ENCODE measurements around the gene SLC25A51.
"Not testable (repeated sequence)": the region's sequence is repeated elsewhere in the genome, so short reads cannot be mapped to it uniquely, and the experiment has no call there.

Gene SLC25A51

GRCh38 chr9:37904445-37905130, 661 bp upstream of the SLC25A51 start:
- peak; percentile 46 for DNase-seq (ENCODE audit: low read depth, low spot score)

GRCh38 chr9:37902796-37903646, 906 bp downstream of the SLC25A51 start:
- DNase-seq (ENCODE audit: low read depth, low spot score) = no peak

GRCh38 chr9:37902131-37902530, 1.8 kb downstream of the SLC25A51 start:
- DNase-seq (ENCODE audit: low read depth, low spot score) = no peak

- DNase-seq (ENCODE audit: low read depth, low spot score) = no peak
These were observed 4.9 kb downstream of the SLC25A51 start for GRCh38 chr9:37899041-37899440.

DNA sequence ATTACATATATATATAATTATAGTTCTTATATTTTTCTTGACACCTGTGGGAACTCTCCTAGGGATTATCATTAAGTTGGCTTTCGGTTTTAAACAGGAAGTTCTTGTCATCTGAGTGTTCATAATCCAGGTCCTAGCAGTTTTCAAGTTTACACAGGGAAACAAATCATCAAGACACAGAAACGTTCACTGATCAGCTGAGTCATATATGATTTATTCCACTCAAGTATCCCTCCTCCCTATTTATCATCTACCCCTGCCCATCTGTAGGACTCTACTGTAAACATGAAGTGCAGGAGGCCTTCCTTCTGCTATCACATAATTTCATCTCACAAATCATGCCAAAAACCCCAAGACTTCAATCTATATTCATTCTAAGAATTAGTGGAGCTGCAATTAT, 6.3 kb downstream of the SLC25A51 start:
- DNase-seq (ENCODE audit: low read depth, low spot score) = no peak

DNA sequence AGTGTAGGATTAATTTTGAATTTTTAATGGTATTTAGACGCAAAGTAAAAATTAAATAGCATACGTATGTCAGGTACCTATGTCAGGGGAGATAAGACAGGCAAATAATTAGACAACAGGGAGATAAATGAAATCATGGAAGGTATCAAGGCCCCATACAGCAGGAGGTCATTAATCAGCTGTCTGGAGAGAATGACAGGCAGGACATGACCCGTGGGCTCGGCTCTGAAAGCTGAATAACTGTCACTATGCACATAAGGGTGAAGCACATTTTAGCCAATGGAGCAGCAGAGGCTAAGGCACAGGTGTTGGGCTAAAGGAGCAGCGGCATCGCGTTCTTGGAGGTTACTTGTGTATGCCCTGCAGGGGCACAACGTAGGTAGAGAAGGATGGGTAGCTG, 11.9 kb downstream of the SLC25A51 start:
- no peak for DNase-seq (ENCODE audit: low read depth, low spot score)

- not testable (repeated sequence) for DNase-seq (ENCODE audit: low read depth, low spot score)
These were observed 12.9 kb downstream of the SLC25A51 start for GRCh38 chr9:37891042-37891441.

- DNase-seq (ENCODE audit: low read depth, low spot score) = no peak
These were observed 14.4 kb downstream of the SLC25A51 start for GRCh38 chr9:37889536-37889935.

DNA sequence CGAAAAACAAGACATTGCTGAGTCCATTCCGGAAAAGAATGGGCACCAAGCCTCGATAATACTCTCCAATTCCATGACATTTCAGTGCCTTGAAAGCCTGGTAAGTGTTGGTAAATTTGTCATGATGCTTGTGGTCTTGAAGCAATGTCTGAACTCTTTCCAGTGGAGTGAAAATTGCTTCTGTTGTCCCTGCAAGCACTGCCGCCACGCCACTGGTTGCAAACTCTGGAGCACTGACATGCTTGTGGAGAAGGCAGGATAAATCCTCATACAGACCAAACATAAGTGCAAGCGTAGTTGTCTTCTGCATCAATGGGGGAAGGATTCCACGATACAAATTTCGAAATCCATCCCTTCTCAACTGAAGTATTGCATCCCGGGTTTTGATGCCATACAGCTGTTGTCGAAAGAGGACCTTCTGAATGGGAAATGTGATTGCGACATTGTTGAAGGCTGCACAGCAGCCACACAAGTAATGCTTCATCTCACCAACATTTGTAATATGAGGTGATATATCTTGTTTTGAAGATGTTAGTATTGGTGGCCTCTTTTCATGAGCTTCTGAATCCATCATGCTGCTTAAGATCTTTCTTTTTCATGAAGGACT, 15.8 kb downstream of the SLC25A51 start:
- not testable (repeated sequence) for DNase-seq (ENCODE audit: low read depth, low spot score)

DNA sequence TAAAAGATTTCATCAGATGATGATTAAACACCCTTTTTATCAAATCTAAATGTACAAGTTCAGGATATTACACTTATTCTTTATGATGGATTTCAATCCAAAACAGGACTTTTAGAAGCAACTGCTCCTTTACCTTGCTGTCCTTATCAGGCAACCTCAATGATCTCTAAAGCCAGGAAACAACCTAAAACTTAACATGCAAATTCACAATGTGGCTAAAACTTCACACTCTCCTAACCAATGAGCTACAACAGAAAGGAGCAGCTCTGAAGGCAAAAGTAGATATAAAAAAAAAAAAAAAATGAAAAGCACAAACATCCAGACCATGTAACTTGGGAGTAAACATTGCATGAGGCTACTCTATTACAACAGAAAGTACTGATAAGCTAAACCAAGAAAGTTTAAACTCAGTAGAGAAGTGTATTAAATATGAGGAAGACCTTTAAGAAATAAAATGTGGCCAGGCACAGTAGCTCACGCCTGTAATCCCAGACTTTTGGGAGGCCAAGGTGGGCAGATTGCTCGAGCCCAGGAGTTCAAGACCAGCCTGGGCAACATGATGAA, 22.9 kb downstream of the SLC25A51 start:
- DNase-seq (ENCODE audit: low read depth, low spot score) = no peak

DNA sequence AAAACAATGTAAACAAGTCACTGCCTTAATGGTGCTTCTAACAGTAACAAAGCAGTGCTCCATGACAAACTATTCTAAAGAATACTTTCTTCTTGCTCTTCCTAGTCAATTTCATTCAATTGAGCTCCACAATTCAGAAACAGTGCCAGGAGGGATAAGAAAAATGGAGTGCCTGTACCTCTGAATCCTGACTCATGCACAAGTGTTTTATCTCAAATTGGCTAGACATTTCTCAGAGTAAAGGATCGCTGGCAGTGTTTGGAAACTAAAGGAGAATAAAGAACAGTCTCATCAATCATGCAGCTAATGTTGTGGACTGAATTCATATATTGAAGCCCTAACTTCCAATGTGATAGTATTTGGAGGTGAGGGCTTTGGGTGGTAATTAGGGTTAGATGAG, 27.6 kb downstream of the SLC25A51 start:
- no peak for DNase-seq (ENCODE audit: low read depth, low spot score)

- no peak for DNase-seq (ENCODE audit: low read depth, low spot score)
These were observed 30.0 kb downstream of the SLC25A51 start for GRCh38 chr9:37873955-37874354.

DNA sequence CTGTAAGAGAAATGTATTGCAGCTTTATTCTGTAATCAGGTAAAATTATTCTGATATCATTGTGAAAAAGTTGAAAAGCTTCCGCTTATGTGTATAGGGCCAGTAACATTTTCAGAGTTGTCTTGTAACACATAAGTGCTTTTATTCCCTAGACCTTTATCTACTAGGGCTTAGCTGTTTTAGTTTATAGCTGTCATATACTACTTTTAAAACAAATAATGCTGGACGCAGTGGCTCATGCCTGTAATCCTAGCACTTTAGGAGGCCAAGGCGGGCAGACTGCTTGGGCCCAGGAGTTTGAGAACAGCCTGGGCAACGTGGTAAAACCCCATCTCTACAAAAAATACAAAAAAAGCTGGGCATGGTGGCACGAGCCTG, 33.1 kb downstream of the SLC25A51 start:
- no peak for DNase-seq (ENCODE audit: low read depth, low spot score)

DNA sequence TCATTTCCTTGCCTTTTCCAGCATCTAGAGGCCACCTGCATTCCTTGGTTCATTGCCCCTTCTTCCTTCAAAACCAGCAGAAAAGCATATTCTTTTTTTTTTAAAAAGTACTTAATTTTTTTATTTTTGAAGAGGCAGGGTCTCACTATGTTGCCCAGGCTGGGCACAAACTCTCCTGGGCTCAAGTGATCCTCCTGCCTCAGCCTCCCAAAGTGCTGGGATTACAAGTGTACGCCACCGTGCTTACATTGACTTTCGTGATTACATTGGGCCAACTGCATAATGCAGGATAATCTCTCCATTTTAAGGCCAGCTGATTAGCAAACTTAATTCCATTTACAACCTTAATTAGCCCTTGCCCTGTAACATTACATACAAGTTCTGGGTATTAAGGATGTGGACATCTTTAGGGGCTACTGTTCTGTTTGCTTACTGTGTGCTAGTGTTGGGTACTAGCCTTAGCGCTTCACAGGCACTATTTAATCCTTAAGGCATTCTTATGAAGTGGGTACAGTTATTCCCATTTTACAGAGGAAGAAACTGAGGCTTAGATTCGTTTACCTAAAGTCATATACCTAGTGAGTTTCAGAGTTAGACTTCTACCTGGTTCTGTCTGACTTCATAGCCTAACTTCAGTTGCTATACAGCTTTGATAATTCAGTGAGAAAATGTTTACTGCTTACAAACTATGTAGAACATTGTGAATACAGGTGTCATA, 33.7 kb downstream of the SLC25A51 start:
- no peak for DNase-seq (ENCODE audit: low read depth, low spot score)

GRCh38 chr9:37862530-37862929, 41.4 kb downstream of the SLC25A51 start:
- no peak for DNase-seq (ENCODE audit: low read depth, low spot score)

DNA sequence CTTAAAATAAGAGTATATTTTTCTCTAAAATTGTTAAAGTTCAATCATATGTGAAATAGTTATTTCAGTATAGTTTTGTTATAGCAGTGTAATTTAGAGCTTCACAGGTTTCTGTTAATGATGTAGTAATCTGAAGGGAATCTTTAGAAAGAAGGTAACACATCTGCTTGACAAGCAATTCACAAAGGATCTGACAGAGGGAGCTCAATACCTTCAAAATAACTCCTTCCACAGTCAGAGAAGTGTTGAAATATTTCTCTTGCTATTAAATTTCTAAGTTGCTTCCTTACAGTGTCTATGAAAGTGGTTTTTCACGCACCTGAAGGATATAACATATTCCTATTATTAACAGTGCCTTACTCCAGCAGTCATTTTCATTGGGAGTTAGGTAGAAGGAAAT, 44.9 kb downstream of the SLC25A51 start:
- DNase-seq (ENCODE audit: low read depth, low spot score) = no peak

DNA sequence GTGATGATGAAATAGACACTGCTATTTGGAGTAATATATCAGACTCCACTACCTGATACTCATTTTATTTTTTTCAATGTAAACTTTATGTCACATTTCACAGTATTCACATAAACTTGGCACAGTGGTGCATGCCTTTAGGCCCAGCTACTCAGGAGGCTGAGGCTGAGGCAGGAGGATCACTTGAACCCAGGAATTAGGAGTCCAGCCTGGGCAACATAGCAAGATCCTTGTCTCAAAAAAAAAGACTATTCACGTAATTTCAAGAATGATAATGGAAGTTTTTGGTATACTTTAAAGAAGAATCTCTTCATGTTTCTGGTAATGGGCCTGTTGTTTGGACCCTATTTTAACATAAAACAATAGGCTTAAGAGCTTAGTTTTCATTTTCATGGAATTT, 47.4 kb downstream of the SLC25A51 start:
- DNase-seq (ENCODE audit: low read depth, low spot score) = no peak

DNA sequence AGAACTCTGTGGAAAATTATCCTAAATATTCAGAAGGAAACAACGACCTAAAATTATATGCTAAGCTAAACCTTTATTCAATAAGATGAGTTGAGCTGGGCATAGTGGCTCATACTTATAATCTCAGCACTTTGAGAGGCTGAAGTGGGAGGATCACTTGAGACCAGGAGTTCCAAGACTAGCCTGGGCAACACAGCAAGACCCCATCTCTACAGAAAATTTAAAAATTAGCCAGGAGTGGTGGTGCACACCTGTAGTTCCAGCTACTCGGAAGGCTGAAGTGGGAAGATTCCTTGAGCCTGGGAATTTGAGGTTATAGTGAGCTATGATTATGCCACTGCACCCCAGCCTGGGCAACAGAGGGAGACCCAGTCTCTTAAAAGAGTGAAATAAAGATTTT, 51.7 kb downstream of the SLC25A51 start:
- DNase-seq (ENCODE audit: low read depth, low spot score) = no peak

GRCh38 chr9:37840560-37841194, 63.2 kb downstream of the SLC25A51 start:
- DNase-seq (ENCODE audit: low read depth, low spot score) = no peak

DNA sequence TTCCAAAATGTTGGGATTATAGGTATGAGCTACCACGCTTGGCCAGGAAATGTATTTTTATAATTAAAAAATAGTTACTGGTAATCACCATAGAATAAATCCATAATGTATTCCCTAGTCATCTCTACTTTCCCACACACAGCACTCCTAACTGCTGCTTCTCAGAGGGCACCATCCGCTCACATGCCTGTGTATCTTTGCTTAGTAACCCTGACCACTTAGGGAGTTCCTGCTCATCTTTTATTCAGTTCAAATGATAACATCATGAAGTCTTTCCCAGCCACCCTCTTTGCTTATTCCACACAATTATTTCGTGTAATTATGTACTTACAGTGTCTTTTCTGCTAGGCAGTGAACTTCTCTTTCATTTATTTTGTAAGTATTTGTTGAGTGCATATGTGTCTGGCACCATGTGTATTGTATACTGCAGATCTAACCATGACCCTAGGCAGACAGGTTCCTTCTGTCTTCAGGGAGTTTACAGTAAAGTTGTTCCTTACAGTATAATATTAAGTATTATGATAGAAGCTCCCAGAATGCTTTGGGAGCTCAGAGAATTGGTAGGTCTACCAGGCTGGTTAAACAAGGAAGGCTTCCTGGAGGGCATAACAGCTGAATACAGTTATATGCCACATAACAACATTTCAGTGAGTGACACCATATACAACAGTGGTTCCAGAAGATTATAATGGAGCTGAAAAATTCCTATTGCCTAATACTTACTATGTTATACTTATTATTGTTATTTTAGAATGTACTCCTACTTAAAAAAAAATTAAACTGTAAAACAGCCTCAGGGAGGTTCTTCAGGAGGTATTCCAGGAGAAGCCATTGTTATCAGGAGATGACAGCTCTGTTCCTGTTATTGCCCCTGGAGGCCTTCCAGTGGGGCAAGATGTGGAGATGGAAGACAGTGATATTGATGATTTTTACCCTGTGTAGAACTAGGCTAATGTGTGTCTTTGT, 64.1 kb downstream of the SLC25A51 start:
- no peak for DNase-seq (ENCODE audit: low read depth, low spot score)

Measured in ELF-1 (cell line).